NT2/D1 (cell line): ENCODE results near the gene SLMAP.

Experiments used
- SUZ12 ChIP-seq: IDR thresholded peaks from 2 replicates; pipeline ENCODE4 v1.6.1; 2011; ENCODE audit not compliant: insufficient read length, insufficient read depth; ENCODE audit errors: extremely low read depth
- ZNF274 ChIP-seq: IDR thresholded peaks from 2 replicates; pipeline ENCODE4 v1.6.1; 2011; ENCODE audit warnings: mild to moderate bottlenecking, low read depth, low read length

- TF ChIP-seq SUZ12, result no peak
- TF ChIP-seq ZNF274, result no peak
Observed at GRCh38 chr3:57928511-57928910, 172.4 kb downstream of the SLMAP start.
